GM19043 (cell line): ENCODE data around the gene FSTL4.

Source experiments
- ATAC-seq: cut with Tn5 transposase; IDR thresholded peaks from one replicate; pipeline ENCODE4 v1.9.1; 2021; ENCODE audit warnings: low read depth; ENCODE audit not compliant: unreplicated experiment

Gene FSTL4

GRCh38 chr5:133434336-133434735 lies 178.0 kb downstream of the FSTL4 start:
- ATAC-seq, result no peak

GRCh38 chr5:133433641-133434040 lies 178.7 kb downstream of the FSTL4 start:
- ATAC-seq, result no peak

- ATAC-seq, result no peak
These were observed 179.3 kb downstream of the FSTL4 start for GRCh38 chr5:133432956-133433532.

GRCh38 chr5:133431326-133431865 lies 180.9 kb downstream of the FSTL4 start:
- ATAC-seq, result no peak

GRCh38 chr5:133430095-133430494 lies 182.2 kb downstream of the FSTL4 start:
- no peak for ATAC-seq

- ATAC-seq, result no peak
These were observed 183.3 kb downstream of the FSTL4 start for GRCh38 chr5:133429046-133429445.

GRCh38 chr5:133428072-133428660 lies 184.2 kb downstream of the FSTL4 start:
- no peak for ATAC-seq

GRCh38 chr5:133427121-133427777 lies 185.1 kb downstream of the FSTL4 start:
- no peak for ATAC-seq

GRCh38 chr5:133426264-133426663 lies 186.1 kb downstream of the FSTL4 start:
- ATAC-seq, result no peak

- no peak for ATAC-seq
These were observed 186.6 kb downstream of the FSTL4 start for GRCh38 chr5:133425764-133426163.

- no peak for ATAC-seq
These were observed 187.1 kb downstream of the FSTL4 start for GRCh38 chr5:133425222-133425621.

GRCh38 chr5:133423618-133424282 lies 188.6 kb downstream of the FSTL4 start:
- ATAC-seq, result peak; percentile 60

- no peak for ATAC-seq
These were observed 189.2 kb downstream of the FSTL4 start for GRCh38 chr5:133423011-133423617.

GRCh38 chr5:133421806-133422205 lies 190.5 kb downstream of the FSTL4 start:
- no peak for ATAC-seq

GRCh38 chr5:133421394-133421793 lies 190.9 kb downstream of the FSTL4 start:
- ATAC-seq, result no peak

- ATAC-seq, result no peak
These were observed 191.7 kb downstream of the FSTL4 start for GRCh38 chr5:133420440-133421301.

GRCh38 chr5:133415906-133416305 lies 196.4 kb downstream of the FSTL4 start:
- no peak for ATAC-seq

- ATAC-seq, result no peak
These were observed 196.8 kb downstream of the FSTL4 start for GRCh38 chr5:133415506-133415905.

- ATAC-seq, result no peak
These were observed 199.7 kb downstream of the FSTL4 start for GRCh38 chr5:133412661-133413060.

GRCh38 chr5:133410335-133410828 lies 202.0 kb downstream of the FSTL4 start:
- no peak for ATAC-seq
